ENCODE measurements around the gene ZFAND4. TPM values are rescaled to one million over a fixed set of nuclear protein-coding genes. Genes with fewer than 3 reads are reported as not detected.

The ZFAND4 gene
- total RNA-seq, 1 experiment from 2014 or later, result 17.2 TPM

DNA sequence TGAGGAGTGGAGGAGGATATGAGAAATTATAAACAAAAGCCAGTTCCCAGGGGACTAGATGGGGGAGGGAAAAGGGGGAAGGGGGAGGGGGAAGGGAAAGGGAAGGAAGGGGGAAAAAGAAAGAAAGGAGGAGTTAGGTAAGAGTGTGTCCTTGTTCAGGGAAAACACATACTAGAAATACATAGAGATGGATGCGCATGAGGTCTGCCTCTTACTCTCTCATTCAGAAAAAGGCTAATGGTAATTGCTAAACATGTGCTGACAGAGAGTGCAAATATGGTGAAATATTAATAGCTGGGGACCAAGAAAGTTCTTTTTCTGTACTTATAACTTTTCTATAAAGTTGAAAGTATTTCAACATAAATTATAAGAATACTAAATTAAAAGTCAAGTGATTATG, 64.5 kb downstream of the ZFAND4 start:
- no peak overlapping the region for H3T11ph ChIP-seq (ENCODE audit: low read length)
- H3K27ac ChIP-seq (ENCODE audit: insufficient read length, low read depth, low read length), result no peak overlapping the region
- no peaks in the 10 kb centered on the region for H3K4me1 ChIP-seq (ENCODE audit: insufficient read depth, low read length)
- TF ChIP-seq, protein P1, sequence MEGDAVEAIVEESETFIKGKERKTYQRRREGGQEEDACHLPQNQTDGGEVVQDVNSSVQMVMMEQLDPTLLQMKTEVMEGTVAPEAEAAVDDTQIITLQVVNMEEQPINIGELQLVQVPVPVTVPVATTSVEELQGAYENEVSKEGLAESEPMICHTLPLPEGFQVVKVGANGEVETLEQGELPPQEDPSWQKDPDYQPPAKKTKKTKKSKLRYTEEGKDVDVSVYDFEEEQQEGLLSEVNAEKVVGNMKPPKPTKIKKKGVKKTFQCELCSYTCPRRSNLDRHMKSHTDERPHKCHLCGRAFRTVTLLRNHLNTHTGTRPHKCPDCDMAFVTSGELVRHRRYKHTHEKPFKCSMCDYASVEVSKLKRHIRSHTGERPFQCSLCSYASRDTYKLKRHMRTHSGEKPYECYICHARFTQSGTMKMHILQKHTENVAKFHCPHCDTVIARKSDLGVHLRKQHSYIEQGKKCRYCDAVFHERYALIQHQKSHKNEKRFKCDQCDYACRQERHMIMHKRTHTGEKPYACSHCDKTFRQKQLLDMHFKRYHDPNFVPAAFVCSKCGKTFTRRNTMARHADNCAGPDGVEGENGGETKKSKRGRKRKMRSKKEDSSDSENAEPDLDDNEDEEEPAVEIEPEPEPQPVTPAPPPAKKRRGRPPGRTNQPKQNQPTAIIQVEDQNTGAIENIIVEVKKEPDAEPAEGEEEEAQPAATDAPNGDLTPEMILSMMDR (conservative IDR thresholded peaks at IDR 0.05), result no peak
- no peaks in the 10 kb centered on the region for H3K9me3 ChIP-seq (ENCODE audit: control insufficient read depth, low read depth, low read length)
- H3K23me2 ChIP-seq (ENCODE audit: insufficient read length, low read depth, low read length, poor library complexity, severe bottlenecking), result no peaks in the 10 kb centered on the region
- no peak for DNase-seq
- Mint-ChIP-seq H3K9me3 (no peaks in the 10 kb centered on the region; a peak in 1 of 5 replicates), H3K4me3 (no peak overlapping the region), H3K27ac (no peak overlapping the region), H3K4me1 (peaks cover 5 to 7% of the 10 kb centered on the region in 2 experiments; a peak in 3 of 4 replicates), H3K27me3 (ENCODE audit: low read depth) (no peaks in the 10 kb centered on the region), H3K36me3 (ENCODE audit: insufficient read depth in 1 of 3, low read depth in 3 of 3) (peaks cover 3 to 19% (median 9%) of the 10 kb centered on the region in 3 experiments; a peak in 6 of 7 replicates)
- no peak overlapping the region for H3K9ac ChIP-seq (ENCODE audit: extremely low read depth, insufficient read length, low read length)
- no peak overlapping the region for H3K23ac ChIP-seq (ENCODE audit: insufficient read length, low read depth, low read length)
- H3K4me2 ChIP-seq (ENCODE audit: insufficient read depth, insufficient read length, low read length), result no peak overlapping the region
- no peak overlapping the region for H4K8ac ChIP-seq (replicated peaks; ENCODE audit: insufficient read length, low read depth, low read length)
- H2BK15ac ChIP-seq (ENCODE audit: low read depth, low read length), result no peak overlapping the region
- H2BK120ac ChIP-seq (ENCODE audit: low read depth, low read length, poor library complexity, severe bottlenecking), result no peak overlapping the region
- H4K5ac ChIP-seq (ENCODE audit: insufficient read length, low read depth, low read length), result no peak overlapping the region
- WGBS (ENCODE audit: extremely low coverage, insufficient read length, low lambda C conversion rate), result no CpG with 5 or more reads among the region's 1 CpG
- no peaks in the 10 kb centered on the region for H3K79me1 ChIP-seq (ENCODE audit: insufficient read depth, low read depth, low read length, poor library complexity, severe bottlenecking)
- H3K79me2 ChIP-seq (ENCODE audit: insufficient read depth, low read length), result no peaks in the 10 kb centered on the region
- no peak overlapping the region for H4K91ac ChIP-seq (ENCODE audit: insufficient read length, low read depth, low read length)
- no peak overlapping the region for H2AK5ac ChIP-seq (ENCODE audit: insufficient read length, low read length)
- no peaks in the 10 kb centered on the region for H4K20me1 ChIP-seq (ENCODE audit: control insufficient read depth, insufficient read depth, insufficient read length)
- H3K18ac ChIP-seq (ENCODE audit: insufficient read length, low read depth, low read length), result no peak overlapping the region
- H3K14ac ChIP-seq (ENCODE audit: insufficient read depth, low read length), result no peak overlapping the region
- H2BK5ac ChIP-seq (ENCODE audit: insufficient read length, low read length), result no peak overlapping the region
- H3K4ac ChIP-seq (ENCODE audit: low read depth, low read length), result no peak overlapping the region
- H3K27me3 ChIP-seq (ENCODE audit: insufficient read depth, low read length), result no peaks in the 10 kb centered on the region
- no peak overlapping the region for H3K56ac ChIP-seq (ENCODE audit: insufficient read length, low read depth, low read length)
- no peak overlapping the region for H2AFZ ChIP-seq (ENCODE audit: low read length)
- H2BK20ac ChIP-seq (ENCODE audit: low read depth, low read length, poor library complexity, severe bottlenecking), result no peak overlapping the region
- no peak overlapping the region for H2BK12ac ChIP-seq (ENCODE audit: insufficient read length, low read depth, low read length)

Measured in H9 (cell line).